ENCODE data around the gene TBPL1.
"Not testable (repeated sequence)": the region's sequence is repeated elsewhere in the genome, so short reads cannot be mapped to it uniquely, and the experiment has no call there.

The TBPL1 gene

DNA sequence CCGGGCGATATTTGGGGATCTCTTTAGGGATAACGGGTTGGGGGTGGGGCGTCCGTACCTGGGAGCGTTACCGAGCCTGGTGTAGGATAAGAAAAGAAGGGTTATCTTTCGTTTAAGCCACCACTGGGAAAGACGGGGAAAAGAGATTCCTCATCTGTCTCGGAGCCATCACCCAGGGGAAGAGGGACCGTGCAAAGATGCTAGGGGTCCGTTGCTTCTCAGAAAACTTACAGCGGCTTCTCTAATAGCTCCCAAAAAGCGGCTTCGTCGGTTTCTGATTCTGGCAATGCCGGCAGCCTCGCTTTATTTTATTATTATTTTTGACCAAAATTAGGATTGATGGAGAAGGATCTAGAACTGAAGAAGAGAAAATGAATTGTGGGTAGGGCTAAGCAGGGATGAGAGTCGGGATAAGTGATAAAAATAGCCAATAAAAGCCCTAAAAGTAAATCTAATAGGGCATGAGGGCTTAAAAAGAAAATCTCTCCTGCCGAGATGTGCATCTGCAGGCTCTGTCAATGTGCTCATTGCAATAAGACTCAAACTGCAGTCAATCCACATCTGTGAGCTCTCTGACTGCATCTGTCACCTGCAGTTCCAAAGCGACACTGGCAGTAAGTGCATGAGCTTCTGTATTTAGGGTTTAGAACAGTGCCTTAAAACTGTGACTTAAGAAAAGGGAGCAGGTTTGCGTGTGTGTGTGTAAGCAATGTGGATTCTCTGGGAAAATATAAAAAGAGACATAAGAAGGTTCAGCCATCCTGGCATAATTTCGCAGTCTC lies 801 bp downstream of the TBPL1 start:
- no peak for DNase-seq (ENCODE audit: low spot score)

DNA sequence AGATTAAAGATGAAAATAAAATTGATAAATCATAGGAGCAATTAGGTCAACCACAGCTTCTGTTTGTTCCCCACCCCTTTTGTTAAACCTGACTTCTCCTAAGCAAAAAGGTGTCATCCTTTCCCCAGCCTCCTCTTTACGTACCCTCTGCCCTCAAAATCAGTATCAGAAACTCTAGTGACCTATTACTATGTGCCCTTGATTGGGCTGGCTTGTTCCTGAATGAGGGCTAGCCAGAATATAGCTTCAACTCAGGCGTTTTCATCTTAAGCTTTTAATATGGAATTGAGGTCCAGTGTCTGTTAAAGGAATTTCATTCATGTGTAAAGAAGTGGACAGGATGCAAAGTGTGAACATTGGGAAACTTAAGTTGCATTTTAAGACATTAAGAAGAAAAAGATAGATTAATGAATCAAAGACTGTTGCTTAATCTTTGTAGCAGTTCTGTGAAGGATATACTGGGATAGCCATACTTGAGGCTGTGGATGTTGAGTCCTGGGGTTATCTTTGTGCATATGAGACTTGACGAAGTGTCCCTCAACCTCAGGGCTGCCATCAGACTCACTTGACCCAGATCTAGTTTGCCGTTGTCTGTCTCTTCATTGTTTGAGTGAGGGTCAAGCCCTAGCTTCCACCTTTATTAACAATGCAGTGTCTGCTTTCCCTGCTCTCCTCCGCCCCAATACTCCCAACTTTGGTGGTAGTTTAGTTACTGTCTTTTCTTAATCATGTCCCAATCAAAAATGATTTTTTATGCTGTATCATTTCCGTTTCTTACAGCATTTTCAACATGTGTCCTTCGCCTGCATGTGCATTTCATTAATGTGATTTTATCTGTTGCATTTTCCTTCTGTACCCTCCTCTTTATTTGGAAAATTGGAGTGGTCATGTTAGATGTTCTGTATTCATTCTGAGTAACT lies 1.9 kb downstream of the TBPL1 start:
- DNase-seq (ENCODE audit: low spot score), result no peak

DNA sequence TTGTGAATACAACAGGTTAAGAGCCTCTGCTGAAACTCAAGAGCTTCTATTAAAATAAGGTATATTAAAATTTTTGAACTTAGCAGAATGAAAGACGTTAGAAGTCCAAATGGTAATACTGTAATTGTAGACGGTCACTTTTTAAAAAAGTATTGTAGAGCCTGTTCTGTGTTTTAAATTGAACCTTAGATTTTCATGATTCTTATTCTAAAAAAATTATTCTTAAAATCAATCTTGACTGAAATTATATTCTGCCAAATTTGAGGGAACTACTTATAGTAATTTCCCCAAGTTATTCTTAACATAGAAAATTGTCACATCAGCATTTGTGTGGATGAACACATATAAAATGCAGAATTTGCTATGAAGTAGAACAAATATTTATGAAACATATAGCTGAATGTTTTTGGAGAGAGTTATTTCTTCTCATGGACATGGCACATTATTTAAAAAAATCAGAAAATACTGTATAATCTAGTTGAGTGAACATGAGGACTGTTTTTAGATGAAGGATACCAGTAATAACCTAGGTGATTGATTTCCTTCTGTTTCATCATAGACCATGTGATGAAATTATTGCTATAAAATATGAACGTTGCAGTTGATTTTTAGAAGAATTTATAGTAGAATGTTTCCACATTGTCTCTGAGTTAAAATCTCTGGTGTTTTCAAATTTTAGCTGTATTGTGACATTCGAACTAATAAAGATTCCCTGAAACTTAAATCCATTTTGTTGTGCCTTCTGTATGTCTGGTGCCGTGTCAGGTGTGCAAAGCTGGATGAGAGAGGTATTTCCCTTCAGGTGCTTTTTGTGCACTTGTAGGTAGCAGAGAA lies 2.8 kb downstream of the TBPL1 start:
- no peak for DNase-seq (ENCODE audit: low spot score)

- DNase-seq (ENCODE audit: low spot score), result no peak
Measured at GRCh38 chr6:133956416-133957049, 3.5 kb downstream of the TBPL1 start.

GRCh38 chr6:133957227-133957626 lies 4.2 kb downstream of the TBPL1 start:
- no peak for DNase-seq (ENCODE audit: low spot score)

DNA sequence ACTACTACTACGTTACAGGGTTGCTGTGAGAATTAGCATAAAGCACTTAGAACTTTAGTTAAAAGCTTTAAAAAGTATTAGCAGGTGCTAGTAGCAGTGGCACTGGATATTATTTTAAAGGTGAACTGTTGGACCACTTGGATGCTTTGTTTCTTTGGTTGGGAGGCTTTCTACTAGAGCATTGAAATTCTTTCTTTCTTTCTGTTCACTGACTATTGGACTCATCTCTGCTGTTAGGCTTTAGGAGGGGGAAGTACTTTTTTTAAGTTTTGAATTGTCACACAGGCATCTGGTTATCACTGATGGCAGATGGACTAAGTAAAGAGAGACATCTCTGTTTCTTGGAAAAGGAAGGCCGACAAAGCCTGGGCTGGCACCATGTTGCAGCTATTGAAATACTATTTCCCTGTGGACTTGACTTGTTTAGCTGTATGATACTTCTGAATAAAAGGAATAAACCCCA lies 4.8 kb downstream of the TBPL1 start:
- DNase-seq (ENCODE audit: low spot score), result no peak

GRCh38 chr6:133958791-133959190 lies 5.8 kb downstream of the TBPL1 start:
- DNase-seq (ENCODE audit: low spot score), result no peak

- no peak for DNase-seq (ENCODE audit: low spot score)
Measured at GRCh38 chr6:133959667-133960368, 6.8 kb downstream of the TBPL1 start.

DNA sequence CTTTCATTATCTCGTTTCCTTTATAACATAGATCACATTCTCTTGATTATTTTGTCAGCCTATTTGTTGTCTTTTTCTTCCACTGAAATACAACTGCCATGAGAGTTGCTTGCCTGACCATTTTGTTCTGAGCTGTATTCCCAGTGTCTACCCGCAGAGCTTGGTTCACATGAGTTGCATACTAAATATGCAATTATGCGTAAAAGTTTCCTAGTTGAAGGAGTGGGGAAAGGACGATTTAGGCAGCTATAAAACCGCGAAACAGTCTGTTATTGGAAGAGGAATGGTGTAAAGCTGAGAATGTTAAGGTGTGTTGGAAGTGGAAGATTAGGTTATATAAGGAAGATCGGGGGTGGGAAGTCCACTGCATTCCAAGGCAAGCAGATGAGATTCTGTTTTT lies 8.8 kb downstream of the TBPL1 start:
- DNase-seq (ENCODE audit: low spot score), result no peak

DNA sequence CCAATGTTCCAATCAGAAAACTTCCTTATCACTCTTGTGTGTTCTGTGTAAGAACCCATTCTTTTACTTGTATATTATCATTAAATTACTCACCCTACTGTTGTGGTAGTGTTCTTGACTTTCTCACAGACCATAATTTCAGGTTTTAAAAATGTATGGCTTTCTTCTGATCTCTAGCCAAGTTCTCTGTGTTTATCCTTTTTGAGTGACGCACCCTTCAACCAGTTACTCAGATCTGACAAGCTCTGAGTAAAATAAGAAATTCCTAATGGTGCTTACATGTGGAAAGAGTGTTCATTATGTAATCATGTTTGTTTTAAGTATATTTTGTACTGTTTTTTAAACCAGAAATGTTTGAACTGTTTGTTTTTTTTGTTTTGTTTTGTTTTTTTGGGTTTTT lies 11.0 kb downstream of the TBPL1 start:
- DNase-seq (ENCODE audit: low spot score), result no peak

DNA sequence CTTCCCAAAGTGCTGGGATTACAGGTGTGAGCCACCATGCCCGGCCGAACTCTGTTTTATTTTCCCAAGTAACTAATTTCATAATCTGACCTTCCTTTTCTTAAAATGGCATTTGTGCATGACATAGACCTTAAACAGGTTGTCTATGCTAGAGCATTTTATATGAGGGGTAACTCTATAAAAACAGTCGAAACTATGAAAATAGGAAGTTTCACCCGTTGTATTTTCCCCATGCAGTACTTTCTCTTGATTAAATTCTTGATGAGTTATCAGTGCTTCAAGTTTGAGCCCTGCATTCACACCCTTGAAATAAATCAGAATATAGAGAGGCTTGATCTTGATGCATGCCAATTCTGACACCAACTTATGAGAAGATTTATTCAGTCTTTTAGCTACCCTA lies 11.7 kb downstream of the TBPL1 start:
- DNase-seq (ENCODE audit: low spot score), result no peak

DNA sequence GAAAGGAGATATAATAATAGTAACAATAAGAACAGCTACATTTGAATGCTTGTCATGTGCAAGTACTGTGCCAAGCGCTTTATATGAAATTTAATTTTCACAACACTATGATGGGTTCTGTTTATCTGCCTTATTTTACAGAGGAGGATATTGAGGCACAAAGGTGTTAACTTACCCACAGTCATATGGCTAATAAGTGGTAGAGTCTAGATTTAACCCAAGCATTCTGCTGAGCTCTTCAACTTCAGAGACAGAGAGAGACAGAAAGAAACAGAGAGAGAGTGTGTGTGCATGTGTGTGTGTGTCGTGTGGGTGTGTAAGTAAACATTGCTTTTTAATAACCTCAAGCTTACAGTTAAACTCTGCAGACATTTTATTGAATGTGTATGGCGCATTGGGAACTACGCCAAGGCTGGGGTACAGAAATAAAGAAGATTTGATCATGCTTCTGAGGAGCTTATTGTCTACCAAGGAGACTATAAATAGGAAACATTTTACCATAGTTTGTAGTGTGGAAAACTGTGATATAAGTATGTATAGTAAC lies 12.9 kb downstream of the TBPL1 start:
- DNase-seq (ENCODE audit: low spot score), result no peak

DNA sequence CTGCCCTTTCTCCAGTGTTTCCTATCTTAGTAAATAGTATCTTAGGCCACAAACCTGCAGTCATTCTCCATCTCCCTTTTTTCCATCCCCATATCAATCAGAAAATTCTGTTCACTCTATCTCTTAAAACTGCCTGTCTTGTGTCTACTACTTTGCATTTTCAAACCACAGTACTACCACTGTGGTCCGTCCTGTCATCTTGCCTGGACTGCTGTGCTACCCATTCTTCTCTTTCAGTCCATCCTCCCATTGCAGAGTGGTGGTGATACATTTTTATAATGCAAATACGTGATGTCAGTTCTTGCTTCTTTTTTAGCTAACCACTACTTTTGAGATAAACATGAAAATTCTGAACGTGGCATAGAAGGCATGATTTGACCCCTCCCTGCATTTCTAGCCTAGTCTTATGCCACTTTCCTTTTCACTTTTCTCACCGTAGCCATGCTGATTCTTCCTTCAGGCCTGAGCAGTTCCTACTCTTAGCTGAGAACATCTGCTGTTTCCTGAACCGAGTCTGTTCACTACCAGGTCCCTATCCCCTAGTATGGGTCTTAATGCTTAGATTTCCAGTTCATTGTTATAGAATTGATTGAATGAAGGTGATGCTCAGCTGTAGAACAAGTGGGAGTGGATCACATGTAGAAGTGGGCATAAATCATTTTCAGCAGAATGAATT lies 13.8 kb downstream of the TBPL1 start:
- DNase-seq (ENCODE audit: low spot score), result no peak

DNA sequence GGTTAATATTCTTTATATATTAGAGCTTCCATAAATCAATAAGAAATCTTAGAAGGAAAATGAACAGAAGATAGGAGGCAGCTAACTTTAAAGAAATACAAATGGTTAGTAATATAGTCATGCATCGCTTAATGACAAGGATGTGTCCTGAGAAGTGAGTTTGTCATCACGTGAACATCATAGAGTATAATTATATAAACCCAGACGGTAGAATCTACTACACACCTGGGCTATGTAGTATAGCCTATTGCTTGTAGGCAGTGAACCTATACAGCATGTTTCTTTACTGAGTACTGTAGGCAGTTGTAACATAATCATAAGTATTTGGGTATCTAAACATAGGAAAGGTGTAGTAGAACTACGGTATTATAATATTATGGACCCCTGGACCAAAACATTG lies 14.3 kb downstream of the TBPL1 start:
- DNase-seq (ENCODE audit: low spot score), result no peak

DNA sequence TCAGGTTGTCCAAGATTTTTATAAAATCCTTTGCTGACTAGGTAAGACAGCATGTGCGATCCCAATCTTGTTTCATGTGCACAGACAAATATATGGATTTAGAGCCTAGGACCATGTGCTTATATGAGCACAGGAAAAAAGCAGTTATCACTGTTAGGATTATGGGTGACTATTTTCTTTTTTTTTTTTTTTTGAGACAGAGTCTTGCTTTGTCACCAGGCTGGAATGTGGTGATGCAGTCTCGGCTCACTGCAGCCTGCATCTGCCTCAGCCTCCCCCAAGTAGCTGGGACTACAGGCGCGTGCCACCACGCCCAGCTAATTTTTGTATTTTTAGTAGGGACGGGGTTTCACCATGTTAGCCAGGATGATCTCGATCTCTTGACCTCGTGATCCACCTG lies 14.8 kb downstream of the TBPL1 start:
- DNase-seq (ENCODE audit: low spot score), result not testable (repeated sequence)

GRCh38 chr6:133969285-133969920 lies 16.4 kb downstream of the TBPL1 start:
- DNase-seq (ENCODE audit: low spot score), result no peak

DNA sequence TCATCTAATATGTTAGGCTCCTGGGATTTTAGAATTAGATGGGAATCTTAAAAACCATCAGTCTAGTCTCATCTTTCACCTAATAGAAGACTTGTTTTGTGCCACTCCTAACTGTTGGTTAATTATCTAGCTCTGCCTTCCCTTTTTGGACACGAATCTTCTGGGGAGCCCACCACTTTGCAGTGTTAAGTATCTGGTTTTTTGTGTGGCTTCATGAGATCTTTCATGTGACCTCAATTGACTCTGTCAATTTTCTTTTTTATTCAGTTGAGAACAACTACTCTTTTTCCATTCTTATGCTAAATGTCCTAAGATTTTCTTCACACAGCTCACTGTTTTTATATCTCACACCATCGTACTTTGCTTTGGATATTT lies 16.9 kb downstream of the TBPL1 start:
- no peak for DNase-seq (ENCODE audit: low spot score)

DNA sequence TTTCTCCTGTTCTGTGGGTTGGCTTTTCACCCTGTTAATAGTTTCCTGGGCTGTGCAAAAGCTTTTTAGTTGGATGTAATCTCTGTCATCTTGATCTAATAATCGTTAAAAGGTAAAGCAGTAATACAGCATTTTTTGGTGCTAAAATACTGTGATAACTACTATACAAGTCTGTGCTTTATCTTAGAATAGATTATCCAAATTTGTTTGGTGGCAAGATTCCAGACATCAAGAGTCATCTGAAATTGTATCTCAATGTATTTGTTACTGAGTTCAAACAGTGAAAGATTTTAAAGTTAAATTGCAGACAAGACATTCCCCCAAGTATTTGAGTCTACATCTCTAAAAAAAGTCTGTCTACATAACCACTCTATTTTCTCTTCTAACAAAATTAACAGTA lies 18.8 kb downstream of the TBPL1 start:
- DNase-seq (ENCODE audit: low spot score), result no peak

DNA sequence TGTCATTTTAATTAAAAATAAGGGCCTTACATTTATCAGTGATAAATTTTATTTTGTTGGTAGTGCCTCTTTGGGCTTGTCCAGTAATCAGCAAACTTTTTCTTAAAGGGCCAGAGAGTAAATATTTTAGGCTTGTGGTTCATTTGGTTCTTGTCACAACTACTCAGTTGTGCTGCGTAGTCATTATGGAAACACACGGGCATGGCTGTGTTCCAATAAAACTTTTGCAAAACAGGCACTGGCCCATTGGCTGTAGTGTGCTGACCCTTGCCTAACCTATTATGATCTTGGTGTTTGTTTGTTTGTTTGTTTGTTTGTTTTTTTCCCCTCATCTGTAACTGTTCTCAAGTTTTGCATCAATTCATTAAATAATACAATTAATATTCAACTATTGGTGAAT lies 19.4 kb downstream of the TBPL1 start:
- DNase-seq (ENCODE audit: low spot score), result no peak
